HepG2 (cell line): Measurements from ENCODE around the gene LAG3. TPM values are rescaled to one million over a fixed set of nuclear protein-coding genes. Genes with fewer than 3 reads are reported as not detected.

Source experiments
- ATAC-seq: fragments of 200-7000 bp; cut with Tn5 transposase; 3 replicates; pipeline ENCODE4 v1.9.1; 2020; ENCODE audit warnings: mild to moderate bottlenecking, moderate library complexity
- BruUV-seq: library from RNA; stranded (reverse); fragments of 400-500 nt; replicated peaks from 2 replicates; lab custom pipeline; 2021; lab: Mats Ljungman, UMichigan
- CTCF ChIA-PET: fragments of 300-600 bp; formaldehyde crosslinking; extraction: SDS; loops from one replicate; lab custom pipeline; 2021; ENCODE audit warnings: low total read pairs, inconsistent platforms, low intra/inter-chr PET ratio; lab: Yijun Ruan, JAX
- POLR2A ChIA-PET: fragments of 350-600 bp; sonication (Branson Sonifier 250); formaldehyde crosslinking; loops from one replicate; lab custom pipeline; 2020; ENCODE audit warnings: antibody characterized with exemption, inconsistent platforms; lab: Yijun Ruan, JAX
- DNase-seq: peaks from one replicate; pipeline ENCODE4 v3.0.0-alpha.2; 2015; ENCODE audit warnings: low spot score
- FAIRE-seq: peaks from 3 replicates; lab custom pipeline; 2011; peaks lifted over from hg19 to GRCh38; lab: Jason Lieb, UNC
- H2AFZ ChIP-seq: one replicate; pipeline ENCODE4 v1.6.1; 2011; ENCODE audit warnings: low read length, inconsistent platforms
- H3K27ac ChIP-seq: fragments of 300-600 bp; 3 replicates; pipeline ENCODE4 v1.8.0; 2011; ENCODE audit warnings: mixed run types, mild to moderate bottlenecking, mixed read lengths, low read length, inconsistent platforms; ENCODE audit not compliant: insufficient read depth; ENCODE audit errors: extremely low read length
- H3K27me3 ChIP-seq, 2 experiments: fragments of 200-600 bp in 1 of 2; 2 replicates in 1 of 2; 3 replicates in 1 of 2; pipeline versions ENCODE4 v1.6.0 to v1.8.0; 2011; ENCODE audit warnings: low read length in 2 of 2, mild to moderate bottlenecking in 2 of 2, moderate library complexity in 2 of 2, inconsistent platforms in 1 of 2; ENCODE audit not compliant: insufficient read depth in 2 of 2, control insufficient read depth in 1 of 2
- H3K36me3 ChIP-seq, 2 experiments: fragments of 200-600 bp in 1 of 2; replicated peaks in 1 of 2; 2 replicates in 1 of 2; 3 replicates in 1 of 2; pipeline versions ENCODE4 v1.5.1 to v1.8.0; 2011; ENCODE audit warnings: low read length in 2 of 2, inconsistent platforms in 1 of 2; ENCODE audit not compliant: insufficient read depth in 2 of 2, control insufficient read depth in 1 of 2
- H3K4me1 ChIP-seq: 2 replicates; pipeline ENCODE4 v1.5.1; 2012; ENCODE audit warnings: low read length, inconsistent platforms; ENCODE audit not compliant: insufficient read depth
- H3K4me2 ChIP-seq: 2 replicates; pipeline ENCODE4 v1.6.0; 2011; ENCODE audit warnings: low read depth, low read length, inconsistent platforms
- H3K4me3 ChIP-seq, 3 experiments: fragments of 200-600 bp in 1 of 3; sonication (generic), shearing (Covaris generic) in 1 of 3; replicated peaks in 1 of 3; 2 replicates each; pipeline ENCODE4 v1.5.1; 2011 to 2016; ENCODE audit warnings: low read length in 3 of 3, inconsistent platforms in 2 of 3, low read depth in 2 of 3, mild to moderate bottlenecking in 2 of 3, control low read depth in 1 of 3, mixed read lengths in 1 of 3; ENCODE audit not compliant: insufficient read depth in 1 of 3
- H3K79me2 ChIP-seq: one replicate; pipeline ENCODE4 v1.6.1; 2011; ENCODE audit warnings: low read length, inconsistent platforms; ENCODE audit not compliant: insufficient read depth
- H3K9ac ChIP-seq: 2 replicates; pipeline ENCODE4 v1.6.0; 2011; ENCODE audit warnings: mild to moderate bottlenecking, low read depth, low read length, inconsistent platforms; ENCODE audit not compliant: insufficient read depth
- H3K9me3 ChIP-seq: 2 replicates; pipeline ENCODE4 v1.5.1; 2012; ENCODE audit warnings: mild to moderate bottlenecking, low read length
- H4K20me1 ChIP-seq: 2 replicates; pipeline ENCODE4 v1.6.0; 2011; ENCODE audit warnings: inconsistent platforms, mild to moderate bottlenecking, low read length, moderate library complexity; ENCODE audit not compliant: insufficient read depth
- GATA4 ChIP-seq: sonication (generic); IDR thresholded peaks from 2 replicates; pipeline ENCODE4 v1.6.1; 2016; ENCODE audit warnings: antibody characterized with exemption, low read depth, borderline replicate concordance
- HIC2 ChIP-seq: sonication (generic); formaldehyde crosslinking; IDR thresholded peaks from 2 replicates; pipeline ENCODE4 v1.9.0; 2022; ENCODE audit warnings: low read depth, missing genetic modification reagents
- HNRNPLL ChIP-seq: fragments of 200-400 bp; formaldehyde crosslinking; IDR thresholded peaks from 2 replicates; pipeline ENCODE4 v1.6.1; 2017; ENCODE audit warnings: mild to moderate bottlenecking, low read depth, low read length; ENCODE audit not compliant: poor library complexity, severe bottlenecking
- KLF11 ChIP-seq: IDR thresholded peaks from 2 replicates; pipeline ENCODE4 v1.6.1; 2016; ENCODE audit warnings: missing compliant biosample characterization
- MATR3 ChIP-seq: sonication (generic); formaldehyde crosslinking; IDR thresholded peaks from 2 replicates; pipeline ENCODE4 v1.4.0; 2020; ENCODE audit warnings: missing genetic modification reagents
- MIER2 ChIP-seq: IDR thresholded peaks from 2 replicates; pipeline ENCODE4 v1.6.1; 2016; ENCODE audit warnings: missing biosample characterization, missing genetic modification reagents
- NFYB ChIP-seq: sonication (generic); formaldehyde crosslinking; IDR thresholded peaks from 2 replicates; pipeline ENCODE4 v1.4.0; 2020; ENCODE audit warnings: missing genetic modification reagents
- NR2F1 ChIP-seq, 2 experiments: fragments of 450-650 bp in 1 of 2; formaldehyde crosslinking in 1 of 2; IDR thresholded peaks; 2 replicates each; pipeline versions ENCODE4 v1.5.0 to v1.6.1; 2016 to 2020; ENCODE audit warnings: mild to moderate bottlenecking in 1 of 2, missing compliant biosample characterization in 1 of 2, missing genetic modification reagents in 1 of 2, moderate library complexity in 1 of 2
- SAFB2 ChIP-seq: sonication (generic); formaldehyde crosslinking; IDR thresholded peaks from 2 replicates; pipeline ENCODE4 v1.5.1; 2020; ENCODE audit warnings: missing genetic modification reagents, low read depth, mild to moderate bottlenecking, borderline replicate concordance
- TFDP2 ChIP-seq: sonication (generic); formaldehyde crosslinking; IDR thresholded peaks from 2 replicates; pipeline ENCODE4 v1.4.0; 2020; ENCODE audit warnings: missing genetic modification reagents
- ZEB1 ChIP-seq: IDR thresholded peaks from 2 replicates; pipeline ENCODE4 v1.6.1; 2012; ENCODE audit warnings: mild to moderate bottlenecking, low read depth, inconsistent platforms; ENCODE audit not compliant: insufficient replicate concordance
- ZMYM3 ChIP-seq: sonication (generic); formaldehyde crosslinking; IDR thresholded peaks from 2 replicates; pipeline ENCODE4 v1.5.1; 2020; ENCODE audit warnings: mild to moderate bottlenecking, missing genetic modification reagents
- ZNF431 ChIP-seq: sonication (generic); formaldehyde crosslinking; IDR thresholded peaks from 2 replicates; pipeline ENCODE4 v1.9.0; 2022; ENCODE audit warnings: missing genetic modification reagents, low read depth, mild to moderate bottlenecking, borderline replicate concordance
- ZNF605 ChIP-seq: sonication (generic); formaldehyde crosslinking; IDR thresholded peaks from 2 replicates; pipeline ENCODE4 v1.8.0; 2022; ENCODE audit warnings: mild to moderate bottlenecking, missing genetic modification reagents
- WGBS: methylation state at CpG from one replicate; pipeline ENCODE4 v1.1.6; 2017; ENCODE audit warnings: low lambda C conversion rate; 5-methylcytosine and 5-hydroxymethylcytosine counted together
- in situ Hi-C: cut with HindIII; loops from 2 replicates; pipeline ENCODE4 v1.10.0; 2017; ENCODE audit warnings: low pct_unique_long_range_greater_than_20kb; ENCODE audit not compliant: extremely low pct_ligation_motif_present
- intact Hi-C: fragments of 100-400 bp; cut with micrococcal nuclease; formaldehyde crosslinking; loops from one replicate; pipeline ENCODE4 v1.10.0; 2022; ENCODE audit not compliant: unreplicated experiment
- polyA plus RNA-seq, 8 experiments: library from polyadenylated mRNA; depleted of rRNA in 3 of 8; stranded (reverse) in 7 of 8; unstranded in 1 of 8; fragments of >200 nt; fragmentation: Illumina TruSeq in 4 of 8; extraction: Trizol in 4 of 8; gene quantifications; 2 replicates each; pipeline versions ENCODE4 v1.2.1 to v1.2.3, GENCODE V29; 2011 to 2016; ENCODE audit warnings: low read depth in 4 of 8, missing spikeins in 1 of 8, mixed read lengths in 1 of 8; ENCODE audit not compliant: insufficient read depth in 1 of 8
- total RNA-seq, 5 experiments: library from RNA; depleted of rRNA; stranded (reverse); fragments of >200 nt; fragmentation: Illumina TruSeq; extraction: Trizol; gene quantifications; 2 replicates each; pipeline ENCODE4 v1.2.3, GENCODE V29; 2016; ENCODE audit warnings: low read depth in 1 of 5
- TF ChIP-seq, protein P1 (sequence below), 2 experiments: IDR thresholded peaks; 2 replicates each; pipeline ENCODE4 v1.6.1; 2011 to 2012; ENCODE audit warnings: low read length in 2 of 2, borderline replicate concordance in 1 of 2, low read depth in 1 of 2, mild to moderate bottlenecking in 1 of 2, moderate library complexity in 1 of 2

LAG3 gene
- total and polyA plus RNA-seq, 2 of the 13 experiments (the other 11 are each of a cell fraction or from before 2014, with no cell fraction given), result 0.11 to 0.26 TPM

DNA sequence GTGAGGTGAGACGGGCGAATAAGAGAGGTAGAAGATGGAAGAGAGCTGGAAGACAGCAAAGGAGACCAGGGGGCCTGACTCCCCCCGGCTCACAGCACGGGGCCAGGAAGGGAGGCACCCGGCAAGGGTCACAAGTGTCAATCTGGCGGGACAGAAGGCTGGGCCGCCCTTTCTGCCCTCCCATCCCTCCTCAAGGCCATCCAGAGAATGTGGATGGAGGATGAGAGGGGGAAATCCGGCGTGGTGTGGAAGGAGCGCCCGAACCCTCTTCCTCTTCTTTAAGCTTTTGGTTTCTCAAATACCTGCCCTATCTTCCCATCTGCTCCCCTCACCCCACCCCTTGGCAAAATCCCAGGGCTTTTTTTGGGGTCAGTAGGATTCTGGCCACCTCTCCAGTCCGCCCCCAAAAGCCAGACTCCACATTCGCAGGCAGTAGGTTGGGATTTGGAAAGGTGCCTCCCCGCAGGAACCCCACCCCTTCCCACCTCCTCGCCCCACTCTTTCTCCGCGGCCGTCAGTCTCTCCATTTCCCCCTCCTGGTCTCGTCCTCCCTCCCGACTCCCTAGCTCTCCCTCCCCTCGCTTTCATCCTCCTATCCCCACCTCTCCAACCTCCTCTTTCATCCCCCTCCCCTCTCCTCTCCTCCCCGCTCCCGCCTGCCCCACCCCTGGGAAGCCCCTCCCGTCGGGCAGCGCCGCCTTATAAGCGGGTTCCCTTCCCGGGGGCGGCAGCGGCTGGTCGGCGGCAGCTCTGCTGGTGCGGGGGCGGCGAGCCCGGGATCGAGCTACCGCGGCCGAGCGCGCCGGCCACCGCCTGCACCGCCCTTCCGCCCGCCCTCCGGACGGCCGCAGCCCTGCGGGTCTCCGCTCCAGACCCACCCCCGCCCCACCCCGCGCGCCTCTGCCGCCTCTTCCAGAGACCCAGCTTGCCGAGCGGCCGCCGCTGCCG is 6.4 kb upstream of the LAG3 start, which contains the start of gene PTMS:
TSS of gene PTMS (plus strand) at position 730 of the 948 bp plus-strand sequence. CDS start 343 bp downstream, outside the sequence.
- H3K4me1 ChIP-seq, result peaks cover 70% of the 10 kb centered on the region
- BruUV-seq, result no TSS peak
- H2AFZ ChIP-seq, result no peak within 1 kb of the TSS
- DNase-seq (peak; percentile 41), FAIRE-seq (no peak), ATAC-seq (peak; percentile 2; the same call in 2 of the 3 replicates)
- H3K27ac ChIP-seq, result peak within 1 kb of the TSS; percentile 88
- H3K4me2 ChIP-seq, result peak within 1 kb of the TSS; percentile 93
- ChIA-PET CTCF (interaction anchor here (1.2 to 2.3 kb wide), 2 partner anchors 12 to 14 kb away, joined by 4 to 13 read pairs; partner anchors contain the start of gene MLF2), POLR2A (interaction anchor here (0.8 to 8.3 kb wide), 15 partner anchors 10 to 180 kb away, joined by 3 to 162 read pairs (median 5); partner anchors contain the start of genes C12orf57, CD4, CDCA3 and COPS7A)
- H3K9me3 ChIP-seq, result no peaks in the 10 kb centered on the region
- peaks cover 0 to 8% of the 10 kb centered on the region in 2 experiments; a peak in 1 of 5 replicates for H3K36me3 ChIP-seq
- H4K20me1 ChIP-seq, result 0 out of 2 replicates have a peak, but pooled peaks cover 6% of the 10 kb centered on the region
- in situ Hi-C loops (no loop called here), intact Hi-C loops (no loop called here)
- H3K79me2 ChIP-seq, result peaks cover 20% of the 10 kb centered on the region
- WGBS, result 3% methylated on average over 56 of the region's 63 CpGs
- H3K27me3 ChIP-seq, result no peaks in the 10 kb centered on the region
- peak within 1 kb of the TSS; percentile 90 for H3K9ac ChIP-seq
- peak within 1 kb of the TSS; percentile 81 to 91 (median 86) for H3K4me3 ChIP-seq
- TF ChIP-seq MIER2 (CRISPR knock-in tag), result no peak
- no peak for TF ChIP-seq NFYB
- TF ChIP-seq ZEB1, result no peak
- no peak for TF ChIP-seq NR2F1 (CRISPR knock-in tag; IDR thresholded peaks at IDR 0.05)
- TF ChIP-seq, protein P1, sequence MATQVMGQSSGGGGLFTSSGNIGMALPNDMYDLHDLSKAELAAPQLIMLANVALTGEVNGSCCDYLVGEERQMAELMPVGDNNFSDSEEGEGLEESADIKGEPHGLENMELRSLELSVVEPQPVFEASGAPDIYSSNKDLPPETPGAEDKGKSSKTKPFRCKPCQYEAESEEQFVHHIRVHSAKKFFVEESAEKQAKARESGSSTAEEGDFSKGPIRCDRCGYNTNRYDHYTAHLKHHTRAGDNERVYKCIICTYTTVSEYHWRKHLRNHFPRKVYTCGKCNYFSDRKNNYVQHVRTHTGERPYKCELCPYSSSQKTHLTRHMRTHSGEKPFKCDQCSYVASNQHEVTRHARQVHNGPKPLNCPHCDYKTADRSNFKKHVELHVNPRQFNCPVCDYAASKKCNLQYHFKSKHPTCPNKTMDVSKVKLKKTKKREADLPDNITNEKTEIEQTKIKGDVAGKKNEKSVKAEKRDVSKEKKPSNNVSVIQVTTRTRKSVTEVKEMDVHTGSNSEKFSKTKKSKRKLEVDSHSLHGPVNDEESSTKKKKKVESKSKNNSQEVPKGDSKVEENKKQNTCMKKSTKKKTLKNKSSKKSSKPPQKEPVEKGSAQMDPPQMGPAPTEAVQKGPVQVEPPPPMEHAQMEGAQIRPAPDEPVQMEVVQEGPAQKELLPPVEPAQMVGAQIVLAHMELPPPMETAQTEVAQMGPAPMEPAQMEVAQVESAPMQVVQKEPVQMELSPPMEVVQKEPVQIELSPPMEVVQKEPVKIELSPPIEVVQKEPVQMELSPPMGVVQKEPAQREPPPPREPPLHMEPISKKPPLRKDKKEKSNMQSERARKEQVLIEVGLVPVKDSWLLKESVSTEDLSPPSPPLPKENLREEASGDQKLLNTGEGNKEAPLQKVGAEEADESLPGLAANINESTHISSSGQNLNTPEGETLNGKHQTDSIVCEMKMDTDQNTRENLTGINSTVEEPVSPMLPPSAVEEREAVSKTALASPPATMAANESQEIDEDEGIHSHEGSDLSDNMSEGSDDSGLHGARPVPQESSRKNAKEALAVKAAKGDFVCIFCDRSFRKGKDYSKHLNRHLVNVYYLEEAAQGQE (IDR thresholded peaks at IDR 0.05; ENCODE audit: borderline replicate concordance in 1 of 2, low read depth in 1 of 2, low read length in 2 of 2), result peak in 1 of 2 experiments; percentile 32; a peak in 1 of 4 replicates
- no peak for TF ChIP-seq MATR3 (CRISPR knock-in tag)
- no peak for TF ChIP-seq HIC2 (CRISPR knock-in tag)
- TF ChIP-seq KLF11 (CRISPR knock-in tag), result no peak
- 0 out of 2 replicates have a peak, but pooled peaks have one; percentile 19 for TF ChIP-seq TFDP2
- no peak for TF ChIP-seq ZNF605
- TF ChIP-seq GATA4, result peak; percentile 39; the same call in 1 of the 2 replicates
- TF ChIP-seq HNRNPLL, result no peak
- TF ChIP-seq ZNF431 (CRISPR knock-in tag), result no peak
- TF ChIP-seq SAFB2 (CRISPR knock-in tag), result no peak
- TF ChIP-seq ZMYM3, result no peak
